ENCODE data around the gene SPSB1.

The SPSB1 gene

GRCh38 chr1:9279172-9279840 lies 13.4 kb upstream of the SPSB1 start:
- DNase-seq (ENCODE audit: low read depth), result no peak

DNA sequence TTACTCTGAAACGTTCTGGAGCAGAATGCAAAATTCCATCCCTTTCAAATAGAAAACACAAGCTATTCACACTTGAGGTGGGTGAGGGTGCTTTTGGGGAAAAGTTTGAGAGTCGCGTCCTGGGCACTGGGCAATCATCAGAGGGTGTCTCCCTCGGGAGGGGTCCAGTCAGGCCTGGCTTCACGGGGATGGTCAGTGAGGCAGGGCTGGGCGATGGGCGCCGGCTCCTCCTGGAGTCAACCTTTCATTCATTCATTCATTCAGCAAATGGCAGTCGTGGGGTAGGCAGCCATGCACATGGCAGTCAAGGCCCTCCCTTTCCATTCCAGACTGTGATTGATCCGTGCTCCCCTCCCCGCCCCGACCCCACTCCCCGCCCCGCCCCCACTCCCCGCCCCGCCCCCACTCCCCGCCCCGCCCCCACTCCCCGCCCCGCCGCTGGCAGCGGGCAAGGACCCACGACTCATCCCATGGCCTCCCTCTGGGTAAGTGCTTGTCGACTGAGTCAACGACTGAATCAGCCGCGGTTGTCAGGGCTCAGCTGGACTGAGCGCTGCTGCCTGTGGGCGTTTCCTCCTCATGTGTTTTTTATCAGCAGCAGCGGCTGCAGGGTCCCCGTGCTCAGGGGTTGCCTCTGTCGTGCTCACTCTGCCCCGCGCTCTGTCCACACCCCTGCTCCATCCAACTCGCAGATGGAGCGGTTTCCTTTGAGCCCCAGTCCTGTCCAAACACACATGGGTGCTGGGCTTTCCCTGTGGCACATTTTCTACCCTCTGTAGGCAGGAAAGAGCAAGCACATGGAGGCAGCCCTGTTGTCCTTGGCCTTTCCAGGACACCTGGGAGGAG lies 12.5 kb upstream of the SPSB1 start:
- DNase-seq (ENCODE audit: low read depth), result peak; percentile 94

DNA sequence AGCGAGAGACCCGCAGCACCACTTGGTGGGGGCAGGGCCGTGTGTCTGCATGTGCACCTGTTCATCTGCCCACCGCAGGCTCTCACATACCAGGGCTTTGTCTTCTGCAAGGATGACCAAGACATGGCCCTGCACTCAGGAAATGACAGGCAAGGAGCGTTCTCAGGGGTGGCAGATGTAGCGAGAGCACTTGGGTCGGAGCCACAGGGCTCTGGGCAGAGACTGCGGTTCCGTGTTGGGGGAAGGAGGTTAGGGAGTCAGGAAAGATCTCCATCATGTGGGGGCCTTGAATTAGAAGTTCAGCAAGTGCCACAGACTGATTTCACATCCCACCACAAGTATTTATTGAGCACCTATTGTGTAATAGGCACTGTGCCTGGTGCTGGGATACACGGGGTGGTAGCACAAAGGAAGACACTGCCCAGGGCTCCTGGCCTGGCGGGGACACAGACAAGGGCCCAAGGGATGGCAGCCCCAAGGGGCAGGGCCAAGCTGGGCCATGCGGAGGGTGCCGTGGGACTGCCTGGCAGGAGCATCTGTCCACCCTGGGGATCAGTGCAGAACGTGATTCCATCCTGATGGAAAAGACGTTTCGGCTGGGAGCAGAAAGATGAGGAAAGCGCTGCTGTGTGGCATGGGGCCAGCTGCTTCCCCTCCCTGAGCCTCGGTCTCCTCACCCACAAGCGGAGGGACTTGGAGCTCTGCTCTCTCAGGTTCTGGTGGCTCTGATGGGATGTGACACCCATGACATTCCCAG lies 11.4 kb upstream of the SPSB1 start:
- peak; percentile 59 for DNase-seq (ENCODE audit: low read depth)

GRCh38 chr1:9281908-9282695 lies 10.6 kb upstream of the SPSB1 start:
- no peak for DNase-seq (ENCODE audit: low read depth)

- DNase-seq (ENCODE audit: low read depth), result no peak
These were observed 10.1 kb upstream of the SPSB1 start for GRCh38 chr1:9282696-9282955.

GRCh38 chr1:9284061-9284460 lies 8.6 kb upstream of the SPSB1 start:
- no peak for DNase-seq (ENCODE audit: low read depth)

DNA sequence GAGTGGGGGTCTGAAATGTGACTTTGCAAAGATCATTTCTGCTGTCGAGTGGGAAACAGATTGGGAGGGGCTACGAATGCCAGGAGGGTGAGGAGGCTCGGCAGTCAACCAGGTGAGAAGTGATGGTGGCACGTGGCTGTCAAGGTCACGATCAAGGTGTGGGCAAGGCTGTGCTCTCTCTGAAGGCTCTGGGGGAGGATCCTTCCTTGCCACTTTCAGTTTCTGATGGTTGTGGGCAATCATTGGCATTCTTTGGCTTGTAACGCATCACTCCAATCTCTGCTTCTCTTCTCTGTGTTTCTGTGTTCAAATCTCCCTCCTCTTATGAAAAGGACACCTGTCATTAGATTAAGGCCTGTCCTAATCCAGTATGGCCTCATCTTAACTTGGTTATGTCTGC lies 6.1 kb upstream of the SPSB1 start:
- DNase-seq (ENCODE audit: low read depth), result no peak

DNA sequence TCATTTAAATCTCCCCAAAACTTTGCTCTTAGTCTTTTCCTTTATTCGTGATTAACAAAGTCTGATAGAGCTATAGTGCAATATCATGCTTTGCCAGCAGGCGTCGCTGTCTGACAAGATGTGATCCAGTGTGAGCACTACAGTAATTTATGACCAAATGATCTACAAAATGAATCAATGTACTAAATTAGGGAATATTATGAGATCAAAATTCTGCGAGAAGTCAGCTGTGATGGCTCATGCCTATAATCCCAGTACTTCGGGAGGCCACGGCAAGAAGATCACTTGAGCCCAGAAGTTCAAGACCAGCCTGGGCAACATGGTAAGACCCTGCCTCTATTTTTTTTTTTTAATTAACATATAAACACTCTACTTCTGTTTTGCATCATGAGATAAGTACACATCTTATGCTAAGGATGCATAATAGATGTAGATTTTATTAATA lies 3.6 kb upstream of the SPSB1 start:
- DNase-seq (ENCODE audit: low read depth), result peak; percentile 57

DNA sequence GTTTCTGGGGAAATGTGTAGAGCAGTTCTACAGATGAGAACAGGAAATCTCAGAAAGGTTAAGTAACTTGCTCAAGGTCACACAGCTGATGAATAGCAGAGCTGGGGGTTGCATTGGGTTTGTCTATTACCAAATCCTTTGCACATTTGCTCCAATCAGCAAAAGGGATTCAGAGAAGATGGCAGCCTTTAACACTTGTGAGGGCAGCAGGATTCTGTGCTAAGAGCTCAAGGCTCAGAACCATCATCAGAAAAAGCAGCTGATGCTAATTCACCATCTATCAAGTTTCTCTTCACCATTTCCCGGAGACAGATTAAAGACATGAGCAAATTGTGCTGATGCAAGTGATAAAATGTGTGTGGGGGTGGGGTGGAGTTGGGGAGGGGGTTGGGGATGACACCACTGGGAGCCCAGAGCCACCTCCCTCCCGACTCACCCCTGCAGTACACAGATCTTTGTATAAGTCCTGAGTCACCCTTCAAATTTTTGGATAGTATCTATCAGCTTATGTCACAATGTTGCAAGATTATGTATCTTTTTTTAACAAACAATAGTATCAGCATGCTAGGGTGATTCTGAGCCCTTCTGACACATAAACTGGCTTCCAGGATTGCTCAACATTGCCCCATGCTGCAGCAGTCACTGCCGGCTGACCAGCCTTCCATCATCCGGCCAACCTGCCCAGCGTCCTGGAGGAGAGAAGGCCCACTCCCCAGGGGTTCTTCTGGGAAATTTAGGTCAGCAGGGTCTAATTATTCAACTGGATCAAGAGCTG lies 2.8 kb upstream of the SPSB1 start:
- peak; percentile 94 for DNase-seq (ENCODE audit: low read depth)

DNA sequence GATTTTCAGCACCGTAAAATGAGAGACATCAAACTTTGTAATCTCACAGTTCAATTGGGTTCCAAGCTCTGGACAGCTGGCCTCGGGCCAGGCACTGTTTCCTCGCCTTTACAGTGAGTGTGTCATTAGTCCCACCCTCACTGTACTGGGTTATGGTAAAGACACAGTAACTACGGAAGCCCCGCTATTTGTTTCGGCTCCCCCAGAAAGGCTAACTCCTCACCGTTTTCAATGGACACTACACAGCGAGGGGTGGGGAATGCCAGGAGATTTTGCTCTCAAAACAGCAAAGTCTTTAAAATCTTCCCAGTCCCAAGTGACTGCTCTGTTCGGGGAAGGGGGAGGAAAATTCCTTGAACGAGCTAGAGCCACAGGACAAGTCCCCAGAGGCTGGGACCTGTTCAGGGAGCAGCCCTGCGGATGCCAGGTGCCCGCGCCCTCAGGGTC lies 757 bp upstream of the SPSB1 start:
- peak; percentile 67 for DNase-seq (ENCODE audit: low read depth)

DNA sequence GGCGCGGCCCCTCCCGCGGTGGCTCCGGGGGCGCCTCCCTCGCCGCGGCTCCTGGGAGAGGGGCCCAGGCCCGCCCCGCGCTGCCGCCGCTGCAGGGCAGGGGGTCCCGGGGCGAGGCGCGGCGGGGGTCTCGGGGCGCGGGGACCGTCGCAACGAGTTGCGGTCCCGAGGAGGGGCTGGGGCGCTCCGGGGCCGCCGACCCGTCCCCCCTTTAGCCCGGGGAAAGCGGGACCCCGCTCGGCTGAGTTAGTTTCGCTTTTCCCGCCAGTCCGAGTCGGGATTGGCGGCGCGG lies 493 bp downstream of the SPSB1 start:
- no peak for DNase-seq (ENCODE audit: low read depth)

DNA sequence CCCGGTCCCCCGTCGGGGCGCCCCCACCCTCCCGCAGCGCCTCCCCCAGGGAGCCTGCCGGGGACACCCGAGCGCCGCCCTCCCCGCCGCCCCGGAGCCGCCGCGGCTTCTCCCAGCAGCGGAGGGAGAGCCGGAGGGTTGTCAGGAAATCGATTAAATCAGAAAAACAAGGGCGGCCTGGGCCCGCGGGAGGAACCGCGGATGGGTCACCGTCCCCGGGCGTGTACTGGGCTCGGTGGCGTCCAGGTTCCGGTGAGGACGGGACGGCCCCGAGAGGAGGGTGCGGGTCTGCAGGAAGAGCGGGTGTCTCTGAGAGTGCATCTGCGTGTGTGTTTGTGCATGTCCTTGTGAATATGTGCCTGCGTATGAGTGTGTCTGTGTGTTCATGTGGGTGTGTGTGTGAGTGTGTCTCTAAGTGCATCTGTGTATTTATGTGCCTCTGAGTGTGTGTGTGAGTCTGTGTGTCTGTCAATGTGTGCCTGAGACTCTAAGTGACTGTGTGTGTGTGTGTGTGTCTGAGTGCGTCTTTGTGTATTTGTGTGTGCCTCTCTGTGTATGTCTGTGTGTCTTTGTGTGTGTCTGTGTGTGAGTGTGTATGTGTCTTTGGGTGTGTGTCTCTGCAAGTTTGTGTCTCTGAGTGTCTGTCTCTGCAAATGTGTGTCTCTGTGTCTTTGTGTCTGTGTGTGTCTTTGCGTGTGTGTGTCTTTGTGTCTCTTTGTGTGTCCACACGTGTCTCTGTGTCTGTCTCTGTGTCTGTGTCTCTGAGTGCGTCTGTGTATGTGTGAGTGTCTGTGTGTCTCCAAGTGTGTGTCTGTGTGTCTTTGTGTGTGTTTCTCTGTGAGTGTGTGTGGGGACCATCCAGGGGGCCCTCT lies 1.1 kb downstream of the SPSB1 start:
- DNase-seq (ENCODE audit: low read depth), result peak; percentile 59

DNA sequence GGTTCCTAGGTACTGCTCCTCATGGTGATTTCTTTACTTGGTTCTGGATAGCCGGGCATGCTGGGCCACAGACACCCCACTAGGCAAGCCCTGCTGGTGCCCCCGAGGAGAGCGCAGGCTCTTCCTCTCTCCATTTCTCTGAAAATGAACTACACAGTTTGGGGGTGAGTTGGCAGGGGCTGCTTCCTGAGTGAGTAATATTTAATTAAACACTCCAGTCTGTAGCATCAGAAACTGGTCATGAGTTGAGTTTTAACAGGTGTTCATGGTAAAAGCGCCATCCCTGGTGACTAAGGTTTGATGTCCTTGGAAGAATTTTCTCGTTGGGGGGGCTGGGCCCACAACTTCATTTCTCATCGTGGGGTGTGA lies 1.7 kb downstream of the SPSB1 start:
- DNase-seq (ENCODE audit: low read depth), result peak; percentile 87

GRCh38 chr1:9294910-9295636 lies 2.4 kb downstream of the SPSB1 start:
- peak; percentile 77 for DNase-seq (ENCODE audit: low read depth)

DNA sequence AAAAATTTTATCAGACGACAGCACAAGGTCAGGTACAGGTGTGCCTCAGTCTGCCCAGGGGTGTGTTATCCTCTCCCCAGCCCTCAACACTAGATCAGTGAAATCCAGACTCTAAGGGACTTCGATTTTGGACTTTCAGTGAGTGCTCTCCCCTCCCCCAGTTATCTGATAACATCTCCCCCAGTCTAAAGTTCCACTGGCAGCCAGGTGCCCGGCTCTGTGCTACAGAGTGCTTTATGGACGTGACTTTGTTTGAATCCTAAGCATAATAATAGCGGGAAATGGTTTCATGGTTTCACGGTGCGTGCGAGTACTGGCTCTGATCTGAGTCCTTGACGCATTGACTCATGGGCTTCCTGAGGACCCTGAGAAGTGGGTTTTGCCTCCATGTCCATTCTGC lies 3.2 kb downstream of the SPSB1 start:
- DNase-seq (ENCODE audit: low read depth), result no peak

- no peak for DNase-seq (ENCODE audit: low read depth)
These were observed 4.2 kb downstream of the SPSB1 start for GRCh38 chr1:9296850-9297249.

- DNase-seq (ENCODE audit: low read depth), result no peak
These were observed 5.1 kb downstream of the SPSB1 start for GRCh38 chr1:9297831-9298230.

DNA sequence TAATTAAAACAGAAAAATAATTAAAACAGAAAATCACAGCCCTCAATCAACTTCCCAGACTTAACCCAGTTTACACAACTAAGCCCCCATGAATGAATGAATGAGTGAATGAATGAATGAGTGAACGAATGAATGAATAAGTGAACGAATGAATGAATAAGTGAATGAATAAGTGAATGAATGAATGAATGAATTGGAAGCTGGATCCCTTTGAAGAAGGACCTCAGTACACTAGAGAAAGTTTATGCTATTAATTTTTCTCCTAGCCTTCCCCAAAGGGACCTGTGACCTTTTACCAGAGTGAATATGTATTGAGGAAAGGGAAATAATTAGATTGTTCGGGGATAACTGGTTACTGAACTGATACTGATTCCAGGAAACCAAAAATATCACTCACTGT lies 5.6 kb downstream of the SPSB1 start:
- DNase-seq (ENCODE audit: low read depth), result no peak

DNA sequence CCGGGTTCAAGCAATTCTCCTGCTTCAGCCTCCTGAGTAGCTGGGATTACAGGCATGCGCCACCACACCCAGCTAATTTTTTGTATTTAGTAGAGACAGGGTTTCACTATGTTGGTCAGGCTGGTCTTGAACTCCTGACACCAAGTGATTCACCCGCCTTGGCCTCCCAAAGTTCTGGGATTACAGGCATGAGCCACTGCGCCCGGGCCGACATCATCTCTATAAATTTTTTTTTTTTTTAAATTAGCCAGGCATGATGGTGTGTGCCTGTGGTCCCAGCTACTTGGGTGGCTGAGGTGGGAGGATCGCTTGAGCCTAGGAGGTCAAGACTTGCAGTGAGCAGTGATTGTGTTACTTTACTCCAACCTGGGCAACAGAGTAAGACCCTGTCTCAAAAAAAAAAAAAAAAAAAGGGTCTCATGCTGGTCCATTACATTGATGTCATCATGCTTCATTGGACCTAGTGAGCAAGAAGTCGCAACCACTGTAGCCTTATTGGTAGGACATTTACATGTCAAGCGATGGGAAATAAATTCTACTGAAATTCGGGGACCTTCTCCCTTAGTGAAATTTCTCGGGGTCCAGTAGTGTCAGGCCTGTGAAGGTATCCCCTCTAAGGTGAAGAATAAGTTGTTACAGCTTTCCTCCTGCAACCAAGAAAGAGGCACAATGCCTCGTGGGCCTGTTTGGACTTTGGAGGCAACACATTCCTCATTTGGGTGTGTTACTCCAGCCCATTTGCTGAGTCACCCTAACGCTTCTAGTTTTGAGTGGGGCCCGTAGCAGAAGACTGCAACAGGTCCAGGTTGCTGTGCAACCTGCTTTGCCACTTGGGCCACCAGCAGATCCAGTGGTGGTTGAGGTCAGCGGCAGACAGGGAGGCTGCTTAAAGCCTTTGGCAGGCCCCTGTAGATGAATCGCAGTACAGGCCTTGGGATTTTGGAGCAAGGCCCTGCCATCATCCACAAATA lies 7.2 kb downstream of the SPSB1 start:
- peak; percentile 62 for DNase-seq (ENCODE audit: low read depth)
